ENCODE data around the gene MAP2K1. TPM values are rescaled to one million over a fixed set of nuclear protein-coding genes. Genes with fewer than 3 reads are reported as not detected.

Gene MAP2K1
- total and polyA plus RNA-seq, 2 of the 4 experiments (the other 2 are of a cell fraction): 34.7 to 37.8 TPM

DNA sequence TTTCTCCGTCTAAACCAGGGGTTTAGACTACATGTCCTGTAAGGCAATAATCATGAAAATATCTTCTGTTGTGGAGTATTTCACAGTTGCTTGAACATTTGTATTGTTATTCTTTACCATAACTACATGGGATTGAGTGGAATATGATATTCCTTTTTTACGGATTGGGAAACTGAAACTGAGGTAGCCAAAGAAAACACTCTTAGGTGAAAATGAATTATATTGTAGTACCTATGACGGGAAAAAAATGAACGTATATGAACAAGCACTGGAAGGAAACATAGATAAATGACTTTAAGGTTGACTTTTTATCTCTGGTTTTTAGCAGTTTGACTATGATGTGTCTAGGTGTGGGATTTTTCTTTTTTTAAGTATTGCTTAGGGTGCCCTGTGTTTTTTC, 35.6 kb downstream of the MAP2K1 start:
- H3K4me3 ChIP-seq (ENCODE audit: insufficient read depth, low read depth, low read length): no peak overlapping the region
- H3K4me1 ChIP-seq (ENCODE audit: control insufficient read depth, insufficient read depth, low read length): 0 out of 2 replicates have a peak, but pooled peaks cover 1% of the 10 kb centered on the region
- TF ChIP-seq, protein P1, sequence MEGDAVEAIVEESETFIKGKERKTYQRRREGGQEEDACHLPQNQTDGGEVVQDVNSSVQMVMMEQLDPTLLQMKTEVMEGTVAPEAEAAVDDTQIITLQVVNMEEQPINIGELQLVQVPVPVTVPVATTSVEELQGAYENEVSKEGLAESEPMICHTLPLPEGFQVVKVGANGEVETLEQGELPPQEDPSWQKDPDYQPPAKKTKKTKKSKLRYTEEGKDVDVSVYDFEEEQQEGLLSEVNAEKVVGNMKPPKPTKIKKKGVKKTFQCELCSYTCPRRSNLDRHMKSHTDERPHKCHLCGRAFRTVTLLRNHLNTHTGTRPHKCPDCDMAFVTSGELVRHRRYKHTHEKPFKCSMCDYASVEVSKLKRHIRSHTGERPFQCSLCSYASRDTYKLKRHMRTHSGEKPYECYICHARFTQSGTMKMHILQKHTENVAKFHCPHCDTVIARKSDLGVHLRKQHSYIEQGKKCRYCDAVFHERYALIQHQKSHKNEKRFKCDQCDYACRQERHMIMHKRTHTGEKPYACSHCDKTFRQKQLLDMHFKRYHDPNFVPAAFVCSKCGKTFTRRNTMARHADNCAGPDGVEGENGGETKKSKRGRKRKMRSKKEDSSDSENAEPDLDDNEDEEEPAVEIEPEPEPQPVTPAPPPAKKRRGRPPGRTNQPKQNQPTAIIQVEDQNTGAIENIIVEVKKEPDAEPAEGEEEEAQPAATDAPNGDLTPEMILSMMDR (conservative IDR thresholded peaks at IDR 0.05; ENCODE audit: low read depth, low read length): no peak
- TF ChIP-seq RCOR1 (IDR thresholded peaks at IDR 0.05; ENCODE audit: insufficient replicate concordance, low read length) (no peak), FOS (IDR thresholded peaks at IDR 0.05; ENCODE audit: low read depth, low read length) (no peak), BHLHE40 (IDR thresholded peaks at IDR 0.05; ENCODE audit: low read depth, low read length) (no peak), POLR2A (IDR thresholded peaks at IDR 0.05; ENCODE audit: low read depth, low read length) (no peak), RFX5 (IDR thresholded peaks at IDR 0.05; ENCODE audit: low read depth, low read length) (no peak), RAD21 (IDR thresholded peaks at IDR 0.05; ENCODE audit: low read length) (no peak), NFE2L2 (IDR thresholded peaks at IDR 0.05; ENCODE audit: low read depth, low read length) (no peak), CEBPB (IDR thresholded peaks at IDR 0.05; ENCODE audit: low read depth, low read length) (no peak), MAZ (IDR thresholded peaks at IDR 0.05; ENCODE audit: borderline replicate concordance, low read depth, low read length) (no peak), MXI1 (IDR thresholded peaks at IDR 0.05; ENCODE audit: borderline replicate concordance, low read depth, low read length) (no peak), SMC3 (IDR thresholded peaks at IDR 0.05; ENCODE audit: low read depth, low read length) (no peak), MAFK (IDR thresholded peaks at IDR 0.05; ENCODE audit: low read depth, low read length) (no peak), CHD1 (IDR thresholded peaks at IDR 0.05; ENCODE audit: low read depth, low read length) (no peak)
- TF ChIP-seq, protein P2, sequence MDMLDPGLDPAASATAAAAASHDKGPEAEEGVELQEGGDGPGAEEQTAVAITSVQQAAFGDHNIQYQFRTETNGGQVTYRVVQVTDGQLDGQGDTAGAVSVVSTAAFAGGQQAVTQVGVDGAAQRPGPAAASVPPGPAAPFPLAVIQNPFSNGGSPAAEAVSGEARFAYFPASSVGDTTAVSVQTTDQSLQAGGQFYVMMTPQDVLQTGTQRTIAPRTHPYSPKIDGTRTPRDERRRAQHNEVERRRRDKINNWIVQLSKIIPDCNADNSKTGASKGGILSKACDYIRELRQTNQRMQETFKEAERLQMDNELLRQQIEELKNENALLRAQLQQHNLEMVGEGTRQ (IDR thresholded peaks at IDR 0.05; ENCODE audit: low read depth, low read length): no peak
- TF ChIP-seq, protein P3, sequence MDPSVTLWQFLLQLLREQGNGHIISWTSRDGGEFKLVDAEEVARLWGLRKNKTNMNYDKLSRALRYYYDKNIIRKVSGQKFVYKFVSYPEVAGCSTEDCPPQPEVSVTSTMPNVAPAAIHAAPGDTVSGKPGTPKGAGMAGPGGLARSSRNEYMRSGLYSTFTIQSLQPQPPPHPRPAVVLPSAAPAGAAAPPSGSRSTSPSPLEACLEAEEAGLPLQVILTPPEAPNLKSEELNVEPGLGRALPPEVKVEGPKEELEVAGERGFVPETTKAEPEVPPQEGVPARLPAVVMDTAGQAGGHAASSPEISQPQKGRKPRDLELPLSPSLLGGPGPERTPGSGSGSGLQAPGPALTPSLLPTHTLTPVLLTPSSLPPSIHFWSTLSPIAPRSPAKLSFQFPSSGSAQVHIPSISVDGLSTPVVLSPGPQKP (IDR thresholded peaks at IDR 0.05; ENCODE audit: borderline replicate concordance, low read depth, low read length): no peak
- ATAC-seq (ENCODE audit: low read depth) (no peak), DNase-seq (no peak)
- no peaks in the 10 kb centered on the region for H3K27me3 ChIP-seq (ENCODE audit: control insufficient read depth, insufficient read depth, low read length)
- in situ Hi-C loops (cut with MboI; ENCODE audit: low sequenced_read_pairs): no loop called here
- ChIA-PET POLR2A (ENCODE audit: unreplicated experiment) (no interaction called here), CTCF (no interaction called here)
- H2AK5ac ChIP-seq (ENCODE audit: low read depth, low read length): no peak overlapping the region
- no peak overlapping the region for H3K14ac ChIP-seq (replicated peaks; ENCODE audit: low read depth, low read length)
- no peak overlapping the region for H2BK20ac ChIP-seq (ENCODE audit: low read depth, low read length)
- H3K56ac ChIP-seq (ENCODE audit: extremely low read depth, insufficient read depth, low read length): no peak overlapping the region
- no peak overlapping the region for H3K18ac ChIP-seq (ENCODE audit: low read depth, low read length)
- peaks cover 44% of the 10 kb centered on the region for H4K20me1 ChIP-seq (ENCODE audit: insufficient read depth, low read length)
- no peaks in the 10 kb centered on the region for H3K9me3 ChIP-seq (ENCODE audit: control insufficient read depth, insufficient read depth, low read length)
- H2BK120ac ChIP-seq (ENCODE audit: low read depth, low read length): no peak overlapping the region
- dilution Hi-C loops (cut with HindIII; ENCODE audit: low sequenced_read_pairs, unreplicated experiment): loop anchor here (25.0 kb wide), 1 partner anchor 110 kb away; no protein-coding TSS in a partner anchor
- H3K4me2 ChIP-seq (ENCODE audit: low read depth, low read length): no peak overlapping the region
- no peak overlapping the region for H2AFZ ChIP-seq (replicated peaks; ENCODE audit: low read length, poor library complexity)
- H4K91ac ChIP-seq (ENCODE audit: insufficient read depth, low read depth, low read length): no peak overlapping the region
- no peak overlapping the region for H3K27ac ChIP-seq (ENCODE audit: insufficient read depth, low read length)
- peaks cover 36 to 66% of the 10 kb centered on the region in 2 experiments for H3K79me1 ChIP-seq (ENCODE audit: low read depth in 1 of 2, low read length in 2 of 2)
- no peak overlapping the region for H3K4ac ChIP-seq (ENCODE audit: low read depth, low read length)
- H4K5ac ChIP-seq (ENCODE audit: low read depth, low read length): no peak overlapping the region
- H3K9me1 ChIP-seq (ENCODE audit: insufficient read depth, low read length): peaks cover 7% of the 10 kb centered on the region; the same call in 1 of the 2 replicates
- BruUV-seq (replicated peaks): no TSS peak
- intact Hi-C loops (cut with micrococcal nuclease): no loop called here
- H3K36me3 ChIP-seq (ENCODE audit: control insufficient read depth, insufficient read depth, low read length): no peaks in the 10 kb centered on the region
- WGBS, 2 experiments (ENCODE audit: extremely low coverage in 2 of 2, insufficient read length in 1 of 2): no CpG with 5 or more reads among the region's 4 CpGs
- H3K23ac ChIP-seq (ENCODE audit: low read depth, low read length): no peak overlapping the region
- no peak overlapping the region for H2AK9ac ChIP-seq (replicated peaks; ENCODE audit: low read depth, low read length, poor library complexity)
- no peak overlapping the region for H3K9ac ChIP-seq (ENCODE audit: low read depth, low read length)
- no peak overlapping the region for H4K8ac ChIP-seq (ENCODE audit: low read depth in 2 of 2, low read length in 2 of 2)
- no peak overlapping the region for H2BK15ac ChIP-seq (ENCODE audit: low read depth, low read length)
- H2BK5ac ChIP-seq (ENCODE audit: low read depth, low read length, poor library complexity, severe bottlenecking): no peak overlapping the region

Measured in IMR-90 (cell line).